HL-60 (cell line): ENCODE results near the gene HECTD4.
"Not testable (repeated sequence)": the region's sequence is repeated elsewhere in the genome, so short reads cannot be mapped to it uniquely, and the experiment has no call there.

Source experiments
- DNase-seq, 2 experiments: peaks; one replicate each; pipeline ENCODE4 v3.0.0-alpha.2; 2010 to 2020; ENCODE audit warnings: low read depth in 1 of 2, low spot score in 1 of 2
- H3K27ac ChIP-seq: fragments of 250-450 bp; sonication (Bioruptor Pico); replicated peaks from 2 replicates; pipeline ENCODE4 v1.5.1; 2020; ENCODE audit warnings: mild to moderate bottlenecking, moderate library complexity
- H3K27me3 ChIP-seq: fragments of 250-450 bp; sonication (Bioruptor Pico); 2 replicates; pipeline ENCODE4 v1.5.1; 2021; ENCODE audit warnings: mild to moderate bottlenecking, moderate library complexity; ENCODE audit not compliant: insufficient read depth, poor library complexity, severe bottlenecking
- H3K4me3 ChIP-seq: replicated peaks from 2 replicates; pipeline ENCODE4 v1.5.1; 2011; ENCODE audit warnings: mild to moderate bottlenecking, control low read depth, low read length; ENCODE audit not compliant: insufficient read depth
- GABPA ChIP-seq: IDR thresholded peaks from 2 replicates; pipeline ENCODE4 v1.6.1; 2012; ENCODE audit warnings: low read depth
- POLR2AphosphoS5 ChIP-seq: IDR thresholded peaks from 2 replicates; pipeline ENCODE4 v1.6.1; 2012; ENCODE audit warnings: low read depth
- SPI1 ChIP-seq: IDR thresholded peaks from 2 replicates; pipeline ENCODE4 v1.6.1; 2012; ENCODE audit warnings: low read depth, mild to moderate bottlenecking, borderline replicate concordance
- TF ChIP-seq, protein P1 (sequence below): IDR thresholded peaks from 2 replicates; pipeline ENCODE4 v1.6.1; 2012; ENCODE audit warnings: low read depth; ENCODE audit not compliant: insufficient replicate concordance
- TF ChIP-seq, protein P2 (sequence below): IDR thresholded peaks from one replicate; pipeline ENCODE4 v1.5.1; 2011; ENCODE audit warnings: low read length, control low read depth, inconsistent platforms; ENCODE audit not compliant: insufficient read depth

Gene HECTD4

DNA sequence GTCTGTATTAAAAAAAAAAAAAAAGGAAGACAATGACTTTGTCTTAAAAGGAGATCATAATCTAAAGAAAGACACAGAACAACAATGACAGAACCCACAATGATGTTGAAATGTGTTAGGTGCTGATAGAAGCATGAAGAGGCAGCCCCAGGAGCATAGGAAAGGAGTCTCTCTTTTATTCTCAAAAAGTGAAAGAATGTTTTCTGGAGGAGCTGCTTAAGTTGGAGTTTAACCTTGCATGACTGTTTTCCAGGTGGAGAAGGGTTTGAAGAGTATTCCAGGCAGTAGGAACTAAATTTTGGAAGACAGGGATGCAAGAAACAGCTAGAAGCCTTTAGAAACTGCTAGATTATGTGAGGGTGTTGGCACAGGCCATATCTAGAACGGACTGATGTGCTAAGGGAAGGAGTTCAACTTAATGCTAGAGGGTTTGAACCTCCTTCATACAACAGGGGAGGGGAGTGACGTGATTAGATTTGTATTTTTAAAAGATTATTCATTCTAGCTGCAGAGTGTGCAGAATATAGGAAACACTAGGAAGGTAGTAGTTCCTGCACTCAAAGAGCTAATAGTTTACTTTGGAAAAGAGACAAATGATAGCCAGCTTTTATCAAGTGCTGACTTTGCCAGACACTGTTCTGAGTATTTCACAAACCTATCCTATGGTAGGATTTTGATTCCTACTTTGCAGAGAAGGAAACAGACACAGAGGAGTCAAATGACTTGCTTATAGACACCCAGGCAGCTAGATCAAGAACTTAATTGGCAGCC, 31.8 kb upstream of the HECTD4 start:
- Histone ChIP-seq H3K4me3 (no peak overlapping the region), H3K27me3 (no peaks in the 10 kb centered on the region), H3K27ac (peak overlapping the region; percentile 46)
- peak; percentile 32; the same call in 1 of the 2 replicates for TF ChIP-seq SPI1
- TF ChIP-seq GABPA, result no peak
- DNase-seq, result peak in 1 of 2 experiments; percentile 32

DNA sequence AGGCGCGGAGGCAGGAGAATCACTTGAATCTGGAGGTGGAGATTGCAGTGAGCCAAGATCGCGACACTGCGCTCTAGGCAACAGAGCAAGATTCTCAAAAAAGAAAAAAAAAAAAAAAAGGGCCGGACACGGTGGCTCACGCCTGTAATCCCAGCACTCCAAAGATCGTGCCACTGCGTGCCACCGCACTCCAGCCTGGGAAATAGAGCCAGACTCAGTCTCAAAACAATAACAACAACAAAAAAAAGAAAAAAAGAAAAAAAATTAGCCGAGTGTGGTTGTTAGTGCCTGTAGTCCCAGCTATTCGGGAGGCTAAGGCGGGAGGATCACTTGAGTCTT, 27.6 kb upstream of the HECTD4 start:
- Histone ChIP-seq H3K4me3 (no peak overlapping the region), H3K27ac (no peak overlapping the region), H3K27me3 (no peaks in the 10 kb centered on the region)
- no peak for TF ChIP-seq POLR2AphosphoS5
- no peak for TF ChIP-seq GABPA
- TF ChIP-seq, protein P1, sequence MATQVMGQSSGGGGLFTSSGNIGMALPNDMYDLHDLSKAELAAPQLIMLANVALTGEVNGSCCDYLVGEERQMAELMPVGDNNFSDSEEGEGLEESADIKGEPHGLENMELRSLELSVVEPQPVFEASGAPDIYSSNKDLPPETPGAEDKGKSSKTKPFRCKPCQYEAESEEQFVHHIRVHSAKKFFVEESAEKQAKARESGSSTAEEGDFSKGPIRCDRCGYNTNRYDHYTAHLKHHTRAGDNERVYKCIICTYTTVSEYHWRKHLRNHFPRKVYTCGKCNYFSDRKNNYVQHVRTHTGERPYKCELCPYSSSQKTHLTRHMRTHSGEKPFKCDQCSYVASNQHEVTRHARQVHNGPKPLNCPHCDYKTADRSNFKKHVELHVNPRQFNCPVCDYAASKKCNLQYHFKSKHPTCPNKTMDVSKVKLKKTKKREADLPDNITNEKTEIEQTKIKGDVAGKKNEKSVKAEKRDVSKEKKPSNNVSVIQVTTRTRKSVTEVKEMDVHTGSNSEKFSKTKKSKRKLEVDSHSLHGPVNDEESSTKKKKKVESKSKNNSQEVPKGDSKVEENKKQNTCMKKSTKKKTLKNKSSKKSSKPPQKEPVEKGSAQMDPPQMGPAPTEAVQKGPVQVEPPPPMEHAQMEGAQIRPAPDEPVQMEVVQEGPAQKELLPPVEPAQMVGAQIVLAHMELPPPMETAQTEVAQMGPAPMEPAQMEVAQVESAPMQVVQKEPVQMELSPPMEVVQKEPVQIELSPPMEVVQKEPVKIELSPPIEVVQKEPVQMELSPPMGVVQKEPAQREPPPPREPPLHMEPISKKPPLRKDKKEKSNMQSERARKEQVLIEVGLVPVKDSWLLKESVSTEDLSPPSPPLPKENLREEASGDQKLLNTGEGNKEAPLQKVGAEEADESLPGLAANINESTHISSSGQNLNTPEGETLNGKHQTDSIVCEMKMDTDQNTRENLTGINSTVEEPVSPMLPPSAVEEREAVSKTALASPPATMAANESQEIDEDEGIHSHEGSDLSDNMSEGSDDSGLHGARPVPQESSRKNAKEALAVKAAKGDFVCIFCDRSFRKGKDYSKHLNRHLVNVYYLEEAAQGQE, result no peak
- TF ChIP-seq, protein P2, sequence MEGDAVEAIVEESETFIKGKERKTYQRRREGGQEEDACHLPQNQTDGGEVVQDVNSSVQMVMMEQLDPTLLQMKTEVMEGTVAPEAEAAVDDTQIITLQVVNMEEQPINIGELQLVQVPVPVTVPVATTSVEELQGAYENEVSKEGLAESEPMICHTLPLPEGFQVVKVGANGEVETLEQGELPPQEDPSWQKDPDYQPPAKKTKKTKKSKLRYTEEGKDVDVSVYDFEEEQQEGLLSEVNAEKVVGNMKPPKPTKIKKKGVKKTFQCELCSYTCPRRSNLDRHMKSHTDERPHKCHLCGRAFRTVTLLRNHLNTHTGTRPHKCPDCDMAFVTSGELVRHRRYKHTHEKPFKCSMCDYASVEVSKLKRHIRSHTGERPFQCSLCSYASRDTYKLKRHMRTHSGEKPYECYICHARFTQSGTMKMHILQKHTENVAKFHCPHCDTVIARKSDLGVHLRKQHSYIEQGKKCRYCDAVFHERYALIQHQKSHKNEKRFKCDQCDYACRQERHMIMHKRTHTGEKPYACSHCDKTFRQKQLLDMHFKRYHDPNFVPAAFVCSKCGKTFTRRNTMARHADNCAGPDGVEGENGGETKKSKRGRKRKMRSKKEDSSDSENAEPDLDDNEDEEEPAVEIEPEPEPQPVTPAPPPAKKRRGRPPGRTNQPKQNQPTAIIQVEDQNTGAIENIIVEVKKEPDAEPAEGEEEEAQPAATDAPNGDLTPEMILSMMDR, result no peak
- TF ChIP-seq SPI1, result no peak
- DNase-seq, result no peak

DNA sequence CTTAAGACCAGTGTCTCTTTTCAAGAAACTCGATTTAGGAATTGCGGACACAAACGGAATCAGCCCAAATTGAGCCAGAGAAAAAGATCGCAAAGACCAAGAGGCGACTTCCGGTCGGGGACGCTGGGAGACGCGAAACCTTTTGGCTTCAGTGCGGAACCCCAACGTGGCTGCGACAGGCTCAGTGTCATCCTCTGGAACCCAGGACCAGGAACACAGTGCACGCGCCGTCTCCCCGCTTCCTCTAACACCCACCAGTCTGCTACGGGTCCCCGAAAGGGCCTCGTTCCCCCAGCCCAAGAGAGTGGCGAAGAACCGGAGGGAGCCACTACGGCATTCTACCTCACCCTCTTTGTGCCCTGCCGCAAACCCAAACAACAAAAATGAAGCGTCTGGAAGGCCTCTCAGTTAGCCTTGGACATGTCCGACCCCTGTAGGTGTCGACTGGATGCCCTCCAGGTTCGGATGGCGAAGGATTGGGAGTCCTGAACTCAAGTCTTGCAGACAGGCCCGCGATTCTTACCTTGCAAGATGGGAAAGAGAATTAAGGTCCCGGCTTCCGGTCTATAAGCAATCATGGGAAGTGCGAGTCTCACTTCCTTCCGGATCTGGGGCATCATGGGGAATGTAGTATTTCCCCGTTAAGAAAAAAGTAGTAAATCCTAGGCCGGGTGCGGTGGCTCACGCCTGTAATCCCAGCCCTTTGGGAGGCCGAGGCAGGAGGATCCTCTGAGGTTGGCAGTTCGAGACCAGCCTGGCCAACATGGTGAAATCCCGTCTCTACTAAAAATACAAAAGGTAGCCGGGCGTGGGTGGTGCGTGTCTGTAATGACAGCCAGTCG, 27.1 kb upstream of the HECTD4 start, which contains the start of gene RPL6:
RPL6 (minus strand) TSS at position 542 of the 842 bp plus-strand sequence. CDS start 949 bp downstream, outside the sequence.
- H3K4me3 ChIP-seq, result peak within 1 kb of the TSS; percentile 61
- peak; percentile 84 for TF ChIP-seq SPI1
- TF ChIP-seq GABPA, result peak; percentile 95
- TF ChIP-seq, protein P2, result no peak
- peak; percentile 97 for TF ChIP-seq POLR2AphosphoS5
- TF ChIP-seq, protein P1, result peak; percentile 85
- H3K27ac ChIP-seq, result peak within 1 kb of the TSS; percentile 92
- no peaks in the 10 kb centered on the region for H3K27me3 ChIP-seq
- peak; percentile 95 to 97 for DNase-seq

DNA sequence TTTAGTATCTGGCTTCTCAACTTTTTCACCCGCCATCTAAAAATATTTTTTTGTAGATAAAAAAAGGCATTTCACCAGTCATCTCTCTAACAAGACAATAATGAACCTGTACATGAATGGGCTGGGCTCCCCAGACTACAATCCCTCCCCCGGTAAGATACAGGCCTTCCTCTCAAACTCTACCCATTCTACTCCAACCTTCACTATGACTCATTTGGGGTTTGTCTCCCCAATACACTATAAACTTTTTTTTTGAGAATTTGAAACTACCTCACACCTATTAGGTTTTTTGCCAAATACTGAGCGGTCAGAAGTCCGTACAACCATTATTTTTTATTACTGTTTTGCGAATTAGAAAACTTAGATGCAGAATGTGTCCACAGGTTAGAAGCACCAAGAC, 26.4 kb upstream of the HECTD4 start:
- H3K27ac ChIP-seq, result peak overlapping the region; percentile 92
- H3K4me3 ChIP-seq, result peak overlapping the region; percentile 61
- no peaks in the 10 kb centered on the region for H3K27me3 ChIP-seq
- no peak for DNase-seq
- TF ChIP-seq, protein P2, result no peak
- TF ChIP-seq POLR2AphosphoS5, result no peak
- TF ChIP-seq, protein P1, result no peak
- no peak for TF ChIP-seq GABPA
- TF ChIP-seq SPI1, result no peak

DNA sequence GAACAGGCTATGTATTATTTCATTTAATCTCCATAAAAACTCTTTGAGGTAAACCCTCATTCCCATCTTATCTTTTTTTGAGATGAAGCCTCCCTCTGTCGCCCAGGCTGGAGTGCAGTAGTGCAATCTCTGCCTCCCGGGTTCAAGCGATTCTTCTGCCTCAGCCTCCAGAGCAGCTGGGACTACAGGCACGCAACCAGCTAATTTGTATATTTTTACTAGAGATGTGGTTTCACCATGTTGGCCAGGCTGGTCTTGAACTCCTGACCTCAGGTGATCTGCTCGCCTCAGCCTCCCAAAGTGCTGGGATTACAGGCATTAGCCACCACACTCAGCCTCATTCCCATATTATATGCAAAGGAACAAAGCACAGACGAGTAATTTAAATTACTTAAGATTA, 25.5 kb upstream of the HECTD4 start:
- peak overlapping the region; percentile 61 for H3K4me3 ChIP-seq
- not testable (repeated sequence) for H3K27ac ChIP-seq, DNase-seq, H3K27me3 ChIP-seq
